WTC11 (cell line): ENCODE results near the gene CABLES1. TPM values are rescaled to one million over a fixed set of nuclear protein-coding genes. Genes with fewer than 3 reads are reported as not detected.

ENCODE experiments used
- CREM ChIP-seq: sonication (generic); formaldehyde crosslinking; IDR thresholded peaks from 2 replicates; pipeline ENCODE4 v1.8.1; 2022; ENCODE audit warnings: mild to moderate bottlenecking, missing genetic modification reagents, moderate library complexity
- ESRRA ChIP-seq: sonication (generic); formaldehyde crosslinking; IDR thresholded peaks from 2 replicates; pipeline ENCODE4 v1.8.1; 2022; ENCODE audit warnings: mild to moderate bottlenecking, missing genetic modification reagents, borderline replicate concordance
- ETV6 ChIP-seq: sonication (generic); formaldehyde crosslinking; IDR thresholded peaks from 2 replicates; pipeline ENCODE4 v1.8.1; 2022; ENCODE audit warnings: mild to moderate bottlenecking, missing genetic modification reagents
- FOXJ3 ChIP-seq: sonication (generic); formaldehyde crosslinking; IDR thresholded peaks from 2 replicates; pipeline ENCODE4 v1.9.0; 2021; ENCODE audit warnings: missing genetic modification reagents, mild to moderate bottlenecking, borderline replicate concordance
- KAT7 ChIP-seq: sonication (generic); formaldehyde crosslinking; IDR thresholded peaks from 2 replicates; pipeline ENCODE4 v1.8.1; 2023; ENCODE audit warnings: missing genetic modification reagents, mild to moderate bottlenecking, borderline replicate concordance
- RORB ChIP-seq: fragments of 250-450 bp; sonication (Bioruptor Pico); IDR thresholded peaks from 2 replicates; pipeline ENCODE4 v1.9.0; 2021; ENCODE audit warnings: mild to moderate bottlenecking
- ZNF121 ChIP-seq: sonication (generic); formaldehyde crosslinking; IDR thresholded peaks from 2 replicates; pipeline ENCODE4 v1.8.0; 2023; ENCODE audit warnings: missing genetic modification reagents
- ZNF219 ChIP-seq: sonication (generic); formaldehyde crosslinking; IDR thresholded peaks from 2 replicates; pipeline ENCODE4 v1.8.0; 2023; ENCODE audit warnings: missing genetic modification reagents, mild to moderate bottlenecking, borderline replicate concordance
- ZNF317 ChIP-seq: sonication (generic); formaldehyde crosslinking; IDR thresholded peaks from 2 replicates; pipeline ENCODE4 v1.8.1; 2023; ENCODE audit warnings: low read depth, mild to moderate bottlenecking, moderate library complexity, missing genetic modification reagents, borderline replicate concordance
- total RNA-seq: library from RNA; stranded (reverse); gene quantifications from 3 replicates; pipeline ENCODE4 v1.2.3, GENCODE V29; 2021
- TF ChIP-seq, protein P1 (sequence below): fragments of 250-450 bp; sonication (Bioruptor Pico); IDR thresholded peaks from 2 replicates; pipeline ENCODE4 v1.9.0; 2021; ENCODE audit warnings: mild to moderate bottlenecking
- TF ChIP-seq, protein P2 (sequence below): sonication (generic); formaldehyde crosslinking; IDR thresholded peaks from 2 replicates; pipeline ENCODE4 v1.8.1; 2023; ENCODE audit warnings: mild to moderate bottlenecking, moderate library complexity, missing genetic modification reagents
- TF ChIP-seq, protein P3 (sequence below): sonication (generic); formaldehyde crosslinking; IDR thresholded peaks from 2 replicates; pipeline ENCODE4 v1.8.0; 2023; ENCODE audit warnings: missing genetic modification reagents, mild to moderate bottlenecking, borderline replicate concordance
- TF ChIP-seq, protein P4 (sequence below): sonication (generic); formaldehyde crosslinking; IDR thresholded peaks from 2 replicates; pipeline ENCODE4 v1.8.0; 2022; ENCODE audit warnings: mild to moderate bottlenecking, missing genetic modification reagents
- TF ChIP-seq, protein P5 (sequence below): sonication (generic); formaldehyde crosslinking; conservative IDR thresholded peaks from 2 replicates; pipeline ENCODE4 v1.8.1; 2023; ENCODE audit warnings: mild to moderate bottlenecking, low read depth, missing genetic modification reagents, moderate library complexity
- TF ChIP-seq, protein P6 (sequence below): sonication (generic); formaldehyde crosslinking; IDR thresholded peaks from 2 replicates; pipeline ENCODE4 v1.8.1; 2022; ENCODE audit warnings: low read depth, mild to moderate bottlenecking, moderate library complexity, missing genetic modification reagents, borderline replicate concordance
- TF ChIP-seq, protein P7 (sequence below): sonication (generic); formaldehyde crosslinking; IDR thresholded peaks from 2 replicates; pipeline ENCODE4 v1.8.1; 2022; ENCODE audit warnings: mild to moderate bottlenecking, missing genetic modification reagents, moderate library complexity, borderline replicate concordance
- TF ChIP-seq, protein P8 (sequence below): sonication (generic); formaldehyde crosslinking; IDR thresholded peaks from 2 replicates; pipeline ENCODE4 v1.8.0; 2022; ENCODE audit warnings: mild to moderate bottlenecking, missing genetic modification reagents
- TF ChIP-seq, protein P9 (sequence below): fragments of 250-450 bp; sonication (Bioruptor Pico); conservative IDR thresholded peaks from 2 replicates; pipeline ENCODE4 v1.9.0; 2021; ENCODE audit warnings: mild to moderate bottlenecking

CABLES1 gene
- total RNA-seq, 1 experiment from 2014 or later, result 17.0 TPM

DNA sequence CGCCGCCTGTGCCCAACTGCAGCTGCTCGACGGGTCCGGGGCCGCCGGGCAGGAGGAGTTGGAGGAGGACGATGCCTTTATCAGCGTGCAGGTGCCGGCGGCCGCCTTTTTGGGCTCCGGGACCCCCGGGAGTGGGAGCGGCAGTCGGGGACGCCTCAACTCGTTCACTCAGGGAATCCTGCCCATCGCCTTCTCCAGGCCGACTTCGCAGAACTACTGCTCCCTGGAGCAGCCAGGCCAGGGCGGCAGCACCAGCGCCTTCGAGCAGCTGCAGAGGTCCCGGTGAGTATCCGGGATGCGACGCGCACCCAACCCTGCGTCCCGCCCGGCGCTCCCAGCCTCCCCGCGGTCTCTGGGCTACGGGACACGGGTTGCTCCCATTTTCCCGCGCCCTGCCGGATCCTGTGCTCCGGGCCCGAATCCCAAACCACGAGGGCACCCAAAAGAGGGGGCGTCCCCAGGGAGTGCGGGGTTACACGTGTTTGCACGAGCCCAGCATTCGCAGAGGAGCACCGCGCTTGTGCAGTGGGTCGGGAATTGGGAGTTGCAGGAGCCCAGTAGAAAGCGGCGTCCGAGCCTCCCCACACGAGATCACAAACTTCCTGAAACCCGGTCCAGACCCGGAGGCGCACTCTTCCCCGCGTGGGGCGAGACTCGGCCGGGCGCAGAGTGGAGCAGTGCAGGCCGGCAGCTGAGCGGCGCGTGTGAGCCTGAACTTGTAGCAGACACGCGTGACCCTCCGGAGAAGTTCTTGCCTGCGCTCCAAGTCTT is 1.2 kb downstream of the CABLES1 start (continued):
- TF ChIP-seq, protein P1, sequence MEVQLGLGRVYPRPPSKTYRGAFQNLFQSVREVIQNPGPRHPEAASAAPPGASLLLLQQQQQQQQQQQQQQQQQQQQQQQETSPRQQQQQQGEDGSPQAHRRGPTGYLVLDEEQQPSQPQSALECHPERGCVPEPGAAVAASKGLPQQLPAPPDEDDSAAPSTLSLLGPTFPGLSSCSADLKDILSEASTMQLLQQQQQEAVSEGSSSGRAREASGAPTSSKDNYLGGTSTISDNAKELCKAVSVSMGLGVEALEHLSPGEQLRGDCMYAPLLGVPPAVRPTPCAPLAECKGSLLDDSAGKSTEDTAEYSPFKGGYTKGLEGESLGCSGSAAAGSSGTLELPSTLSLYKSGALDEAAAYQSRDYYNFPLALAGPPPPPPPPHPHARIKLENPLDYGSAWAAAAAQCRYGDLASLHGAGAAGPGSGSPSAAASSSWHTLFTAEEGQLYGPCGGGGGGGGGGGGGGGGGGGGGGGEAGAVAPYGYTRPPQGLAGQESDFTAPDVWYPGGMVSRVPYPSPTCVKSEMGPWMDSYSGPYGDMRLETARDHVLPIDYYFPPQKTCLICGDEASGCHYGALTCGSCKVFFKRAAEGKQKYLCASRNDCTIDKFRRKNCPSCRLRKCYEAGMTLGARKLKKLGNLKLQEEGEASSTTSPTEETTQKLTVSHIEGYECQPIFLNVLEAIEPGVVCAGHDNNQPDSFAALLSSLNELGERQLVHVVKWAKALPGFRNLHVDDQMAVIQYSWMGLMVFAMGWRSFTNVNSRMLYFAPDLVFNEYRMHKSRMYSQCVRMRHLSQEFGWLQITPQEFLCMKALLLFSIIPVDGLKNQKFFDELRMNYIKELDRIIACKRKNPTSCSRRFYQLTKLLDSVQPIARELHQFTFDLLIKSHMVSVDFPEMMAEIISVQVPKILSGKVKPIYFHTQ (CRISPR knock-in tag), result no peak
- TF ChIP-seq ZNF219 (CRISPR knock-in tag), result 0 out of 2 replicates have a peak, but pooled peaks have one; percentile 45
- TF ChIP-seq, protein P2, sequence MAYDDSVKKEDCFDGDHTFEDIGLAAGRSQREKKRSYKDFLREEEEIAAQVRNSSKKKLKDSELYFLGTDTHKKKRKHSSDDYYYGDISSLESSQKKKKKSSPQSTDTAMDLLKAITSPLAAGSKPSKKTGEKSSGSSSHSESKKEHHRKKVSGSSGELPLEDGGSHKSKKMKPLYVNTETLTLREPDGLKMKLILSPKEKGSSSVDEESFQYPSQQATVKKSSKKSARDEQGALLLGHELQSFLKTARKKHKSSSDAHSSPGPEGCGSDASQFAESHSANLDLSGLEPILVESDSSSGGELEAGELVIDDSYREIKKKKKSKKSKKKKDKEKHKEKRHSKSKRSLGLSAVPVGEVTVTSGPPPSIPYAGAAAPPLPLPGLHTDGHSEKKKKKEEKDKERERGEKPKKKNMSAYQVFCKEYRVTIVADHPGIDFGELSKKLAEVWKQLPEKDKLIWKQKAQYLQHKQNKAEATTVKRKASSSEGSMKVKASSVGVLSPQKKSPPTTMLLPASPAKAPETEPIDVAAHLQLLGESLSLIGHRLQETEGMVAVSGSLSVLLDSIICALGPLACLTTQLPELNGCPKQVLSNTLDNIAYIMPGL, result peak; percentile 52; the same call in 1 of the 2 replicates
- TF ChIP-seq ETV6 (CRISPR knock-in tag), result 0 out of 2 replicates have a peak, but pooled peaks have one; percentile 5
- TF ChIP-seq, protein P3, sequence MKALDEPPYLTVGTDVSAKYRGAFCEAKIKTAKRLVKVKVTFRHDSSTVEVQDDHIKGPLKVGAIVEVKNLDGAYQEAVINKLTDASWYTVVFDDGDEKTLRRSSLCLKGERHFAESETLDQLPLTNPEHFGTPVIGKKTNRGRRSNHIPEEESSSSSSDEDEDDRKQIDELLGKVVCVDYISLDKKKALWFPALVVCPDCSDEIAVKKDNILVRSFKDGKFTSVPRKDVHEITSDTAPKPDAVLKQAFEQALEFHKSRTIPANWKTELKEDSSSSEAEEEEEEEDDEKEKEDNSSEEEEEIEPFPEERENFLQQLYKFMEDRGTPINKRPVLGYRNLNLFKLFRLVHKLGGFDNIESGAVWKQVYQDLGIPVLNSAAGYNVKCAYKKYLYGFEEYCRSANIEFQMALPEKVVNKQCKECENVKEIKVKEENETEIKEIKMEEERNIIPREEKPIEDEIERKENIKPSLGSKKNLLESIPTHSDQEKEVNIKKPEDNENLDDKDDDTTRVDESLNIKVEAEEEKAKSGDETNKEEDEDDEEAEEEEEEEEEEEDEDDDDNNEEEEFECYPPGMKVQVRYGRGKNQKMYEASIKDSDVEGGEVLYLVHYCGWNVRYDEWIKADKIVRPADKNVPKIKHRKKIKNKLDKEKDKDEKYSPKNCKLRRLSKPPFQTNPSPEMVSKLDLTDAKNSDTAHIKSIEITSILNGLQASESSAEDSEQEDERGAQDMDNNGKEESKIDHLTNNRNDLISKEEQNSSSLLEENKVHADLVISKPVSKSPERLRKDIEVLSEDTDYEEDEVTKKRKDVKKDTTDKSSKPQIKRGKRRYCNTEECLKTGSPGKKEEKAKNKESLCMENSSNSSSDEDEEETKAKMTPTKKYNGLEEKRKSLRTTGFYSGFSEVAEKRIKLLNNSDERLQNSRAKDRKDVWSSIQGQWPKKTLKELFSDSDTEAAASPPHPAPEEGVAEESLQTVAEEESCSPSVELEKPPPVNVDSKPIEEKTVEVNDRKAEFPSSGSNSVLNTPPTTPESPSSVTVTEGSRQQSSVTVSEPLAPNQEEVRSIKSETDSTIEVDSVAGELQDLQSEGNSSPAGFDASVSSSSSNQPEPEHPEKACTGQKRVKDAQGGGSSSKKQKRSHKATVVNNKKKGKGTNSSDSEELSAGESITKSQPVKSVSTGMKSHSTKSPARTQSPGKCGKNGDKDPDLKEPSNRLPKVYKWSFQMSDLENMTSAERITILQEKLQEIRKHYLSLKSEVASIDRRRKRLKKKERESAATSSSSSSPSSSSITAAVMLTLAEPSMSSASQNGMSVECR (CRISPR knock-in tag), result peak; percentile 79; the same call in 1 of the 2 replicates
- TF ChIP-seq ZNF121, result no peak
- TF ChIP-seq ZNF317, result no peak
- TF ChIP-seq, protein P4, sequence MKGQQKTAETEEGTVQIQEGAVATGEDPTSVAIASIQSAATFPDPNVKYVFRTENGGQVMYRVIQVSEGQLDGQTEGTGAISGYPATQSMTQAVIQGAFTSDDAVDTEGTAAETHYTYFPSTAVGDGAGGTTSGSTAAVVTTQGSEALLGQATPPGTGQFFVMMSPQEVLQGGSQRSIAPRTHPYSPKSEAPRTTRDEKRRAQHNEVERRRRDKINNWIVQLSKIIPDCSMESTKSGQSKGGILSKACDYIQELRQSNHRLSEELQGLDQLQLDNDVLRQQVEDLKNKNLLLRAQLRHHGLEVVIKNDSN (CRISPR knock-in tag), result 0 out of 2 replicates have a peak, but pooled peaks have one; percentile 36
- no peak; the same call in 1 of the 2 replicates for TF ChIP-seq CREM (CRISPR knock-in tag)
- no peak for TF ChIP-seq FOXJ3 (CRISPR knock-in tag)
- TF ChIP-seq, protein P5, sequence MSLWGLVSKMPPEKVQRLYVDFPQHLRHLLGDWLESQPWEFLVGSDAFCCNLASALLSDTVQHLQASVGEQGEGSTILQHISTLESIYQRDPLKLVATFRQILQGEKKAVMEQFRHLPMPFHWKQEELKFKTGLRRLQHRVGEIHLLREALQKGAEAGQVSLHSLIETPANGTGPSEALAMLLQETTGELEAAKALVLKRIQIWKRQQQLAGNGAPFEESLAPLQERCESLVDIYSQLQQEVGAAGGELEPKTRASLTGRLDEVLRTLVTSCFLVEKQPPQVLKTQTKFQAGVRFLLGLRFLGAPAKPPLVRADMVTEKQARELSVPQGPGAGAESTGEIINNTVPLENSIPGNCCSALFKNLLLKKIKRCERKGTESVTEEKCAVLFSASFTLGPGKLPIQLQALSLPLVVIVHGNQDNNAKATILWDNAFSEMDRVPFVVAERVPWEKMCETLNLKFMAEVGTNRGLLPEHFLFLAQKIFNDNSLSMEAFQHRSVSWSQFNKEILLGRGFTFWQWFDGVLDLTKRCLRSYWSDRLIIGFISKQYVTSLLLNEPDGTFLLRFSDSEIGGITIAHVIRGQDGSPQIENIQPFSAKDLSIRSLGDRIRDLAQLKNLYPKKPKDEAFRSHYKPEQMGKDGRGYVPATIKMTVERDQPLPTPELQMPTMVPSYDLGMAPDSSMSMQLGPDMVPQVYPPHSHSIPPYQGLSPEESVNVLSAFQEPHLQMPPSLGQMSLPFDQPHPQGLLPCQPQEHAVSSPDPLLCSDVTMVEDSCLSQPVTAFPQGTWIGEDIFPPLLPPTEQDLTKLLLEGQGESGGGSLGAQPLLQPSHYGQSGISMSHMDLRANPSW, result 0 out of 2 replicates have a peak, but pooled peaks have one; percentile 32
- no peak for TF ChIP-seq RORB (CRISPR knock-in tag)
- TF ChIP-seq, protein P6, sequence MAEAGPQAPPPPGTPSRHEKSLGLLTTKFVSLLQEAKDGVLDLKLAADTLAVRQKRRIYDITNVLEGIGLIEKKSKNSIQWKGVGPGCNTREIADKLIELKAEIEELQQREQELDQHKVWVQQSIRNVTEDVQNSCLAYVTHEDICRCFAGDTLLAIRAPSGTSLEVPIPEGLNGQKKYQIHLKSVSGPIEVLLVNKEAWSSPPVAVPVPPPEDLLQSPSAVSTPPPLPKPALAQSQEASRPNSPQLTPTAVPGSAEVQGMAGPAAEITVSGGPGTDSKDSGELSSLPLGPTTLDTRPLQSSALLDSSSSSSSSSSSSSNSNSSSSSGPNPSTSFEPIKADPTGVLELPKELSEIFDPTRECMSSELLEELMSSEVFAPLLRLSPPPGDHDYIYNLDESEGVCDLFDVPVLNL (CRISPR knock-in tag), result peak; percentile 80; the same call in 1 of the 2 replicates
- TF ChIP-seq, protein P7, sequence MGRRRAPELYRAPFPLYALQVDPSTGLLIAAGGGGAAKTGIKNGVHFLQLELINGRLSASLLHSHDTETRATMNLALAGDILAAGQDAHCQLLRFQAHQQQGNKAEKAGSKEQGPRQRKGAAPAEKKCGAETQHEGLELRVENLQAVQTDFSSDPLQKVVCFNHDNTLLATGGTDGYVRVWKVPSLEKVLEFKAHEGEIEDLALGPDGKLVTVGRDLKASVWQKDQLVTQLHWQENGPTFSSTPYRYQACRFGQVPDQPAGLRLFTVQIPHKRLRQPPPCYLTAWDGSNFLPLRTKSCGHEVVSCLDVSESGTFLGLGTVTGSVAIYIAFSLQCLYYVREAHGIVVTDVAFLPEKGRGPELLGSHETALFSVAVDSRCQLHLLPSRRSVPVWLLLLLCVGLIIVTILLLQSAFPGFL, result 0 out of 2 replicates have a peak, but pooled peaks have one; percentile 56
- peak; percentile 34; the same call in 1 of the 2 replicates for TF ChIP-seq KAT7 (CRISPR knock-in tag)
- TF ChIP-seq, protein P8, sequence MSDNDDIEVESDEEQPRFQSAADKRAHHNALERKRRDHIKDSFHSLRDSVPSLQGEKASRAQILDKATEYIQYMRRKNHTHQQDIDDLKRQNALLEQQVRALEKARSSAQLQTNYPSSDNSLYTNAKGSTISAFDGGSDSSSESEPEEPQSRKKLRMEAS (CRISPR knock-in tag), result peak; percentile 86
- TF ChIP-seq, protein P9, sequence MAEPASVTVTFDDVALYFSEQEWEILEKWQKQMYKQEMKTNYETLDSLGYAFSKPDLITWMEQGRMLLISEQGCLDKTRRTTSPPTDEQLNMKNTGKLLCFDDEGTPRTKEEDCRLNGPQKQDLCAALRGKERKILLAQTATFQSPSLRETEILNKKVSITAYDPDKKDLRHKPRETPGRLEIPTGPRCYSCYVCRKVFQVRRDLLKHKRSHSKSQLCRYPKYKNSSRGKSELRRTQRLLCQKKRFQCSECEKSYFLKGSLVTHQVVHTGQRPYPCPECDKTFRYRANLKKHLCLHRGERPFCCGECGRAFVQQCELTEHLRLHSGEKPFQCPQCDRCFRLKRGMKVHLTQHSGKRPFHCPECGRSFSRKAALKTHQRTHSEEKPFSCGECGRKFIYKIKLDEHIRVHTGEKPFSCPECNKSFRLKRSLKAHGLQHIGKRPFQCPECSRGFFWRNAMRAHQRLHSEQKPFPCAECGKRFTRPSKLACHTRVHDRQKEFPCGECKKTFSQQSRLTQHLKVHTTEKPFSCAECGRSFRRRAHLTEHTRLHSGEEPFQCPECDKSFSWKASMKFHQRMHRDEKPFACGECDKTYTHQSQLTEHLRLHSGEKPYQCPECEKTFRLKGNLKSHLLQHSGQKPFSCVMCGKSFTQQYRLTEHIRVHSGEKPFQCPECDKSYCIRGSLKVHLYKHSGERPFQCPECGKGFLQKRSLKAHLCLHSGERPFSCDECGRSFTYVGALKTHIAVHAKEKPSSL (CRISPR knock-in tag), result no peak
- peak; percentile 81; the same call in 1 of the 2 replicates for TF ChIP-seq ESRRA (CRISPR knock-in tag)
